Measurements from ENCODE around the gene NAA20.

DNA sequence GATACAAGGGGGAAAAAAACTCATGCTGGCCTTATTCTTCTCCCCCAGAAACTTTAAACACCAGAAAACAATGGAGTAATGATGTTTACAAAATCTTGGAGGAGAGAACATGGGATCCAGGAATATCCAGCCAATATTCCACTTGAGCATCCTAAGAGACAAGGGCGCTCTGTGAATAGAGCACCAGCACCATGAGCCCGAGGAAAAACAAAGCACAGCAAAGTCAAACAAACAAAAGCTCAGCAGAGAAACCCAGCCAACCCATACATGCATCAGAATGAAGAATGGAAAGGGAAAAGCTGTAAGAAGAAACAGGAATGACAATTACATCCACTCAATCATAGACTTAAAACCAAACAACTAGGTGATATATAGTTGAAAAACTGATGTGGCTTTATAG lies 4.6 kb upstream of the NAA20 start:
- TF ChIP-seq SRF (IDR thresholded peaks at IDR 0.05; ENCODE audit: low read depth, low read length): no peak
- no peak for TF ChIP-seq TAF1 (CRISPR knock-in tag; IDR thresholded peaks at IDR 0.05)
- TF ChIP-seq, protein P1, sequence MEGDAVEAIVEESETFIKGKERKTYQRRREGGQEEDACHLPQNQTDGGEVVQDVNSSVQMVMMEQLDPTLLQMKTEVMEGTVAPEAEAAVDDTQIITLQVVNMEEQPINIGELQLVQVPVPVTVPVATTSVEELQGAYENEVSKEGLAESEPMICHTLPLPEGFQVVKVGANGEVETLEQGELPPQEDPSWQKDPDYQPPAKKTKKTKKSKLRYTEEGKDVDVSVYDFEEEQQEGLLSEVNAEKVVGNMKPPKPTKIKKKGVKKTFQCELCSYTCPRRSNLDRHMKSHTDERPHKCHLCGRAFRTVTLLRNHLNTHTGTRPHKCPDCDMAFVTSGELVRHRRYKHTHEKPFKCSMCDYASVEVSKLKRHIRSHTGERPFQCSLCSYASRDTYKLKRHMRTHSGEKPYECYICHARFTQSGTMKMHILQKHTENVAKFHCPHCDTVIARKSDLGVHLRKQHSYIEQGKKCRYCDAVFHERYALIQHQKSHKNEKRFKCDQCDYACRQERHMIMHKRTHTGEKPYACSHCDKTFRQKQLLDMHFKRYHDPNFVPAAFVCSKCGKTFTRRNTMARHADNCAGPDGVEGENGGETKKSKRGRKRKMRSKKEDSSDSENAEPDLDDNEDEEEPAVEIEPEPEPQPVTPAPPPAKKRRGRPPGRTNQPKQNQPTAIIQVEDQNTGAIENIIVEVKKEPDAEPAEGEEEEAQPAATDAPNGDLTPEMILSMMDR (CRISPR knock-in tag; IDR thresholded peaks at IDR 0.05): no peak
- no peak for TF ChIP-seq CHCHD3 (CRISPR knock-in tag; IDR thresholded peaks at IDR 0.05)
- no peak for TF ChIP-seq JUN (CRISPR knock-in tag; IDR thresholded peaks at IDR 0.05)
- TF ChIP-seq ZNF501 (CRISPR knock-in tag; IDR thresholded peaks at IDR 0.05): no peak
- TF ChIP-seq CREM (IDR thresholded peaks at IDR 0.05): no peak
- TF ChIP-seq CREM (CRISPR knock-in tag; IDR thresholded peaks at IDR 0.05): no peak
- no peak for TF ChIP-seq POLR2A (IDR thresholded peaks at IDR 0.05; ENCODE audit: insufficient read depth in 1 of 2, low read depth in 2 of 2, low read length in 2 of 2)
- TF ChIP-seq, protein P2, sequence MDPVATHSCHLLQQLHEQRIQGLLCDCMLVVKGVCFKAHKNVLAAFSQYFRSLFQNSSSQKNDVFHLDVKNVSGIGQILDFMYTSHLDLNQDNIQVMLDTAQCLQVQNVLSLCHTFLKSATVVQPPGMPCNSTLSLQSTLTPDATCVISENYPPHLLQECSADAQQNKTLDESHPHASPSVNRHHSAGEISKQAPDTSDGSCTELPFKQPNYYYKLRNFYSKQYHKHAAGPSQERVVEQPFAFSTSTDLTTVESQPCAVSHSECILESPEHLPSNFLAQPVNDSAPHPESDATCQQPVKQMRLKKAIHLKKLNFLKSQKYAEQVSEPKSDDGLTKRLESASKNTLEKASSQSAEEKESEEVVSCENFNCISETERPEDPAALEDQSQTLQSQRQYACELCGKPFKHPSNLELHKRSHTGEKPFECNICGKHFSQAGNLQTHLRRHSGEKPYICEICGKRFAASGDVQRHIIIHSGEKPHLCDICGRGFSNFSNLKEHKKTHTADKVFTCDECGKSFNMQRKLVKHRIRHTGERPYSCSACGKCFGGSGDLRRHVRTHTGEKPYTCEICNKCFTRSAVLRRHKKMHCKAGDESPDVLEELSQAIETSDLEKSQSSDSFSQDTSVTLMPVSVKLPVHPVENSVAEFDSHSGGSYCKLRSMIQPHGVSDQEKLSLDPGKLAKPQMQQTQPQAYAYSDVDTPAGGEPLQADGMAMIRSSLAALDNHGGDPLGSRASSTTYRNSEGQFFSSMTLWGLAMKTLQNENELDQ (CRISPR knock-in tag; IDR thresholded peaks at IDR 0.05; ENCODE audit: borderline replicate concordance): no peak
- TF ChIP-seq KDM1A (CRISPR knock-in tag; IDR thresholded peaks at IDR 0.05): no peak
- TF ChIP-seq ZNF274 (CRISPR knock-in tag; IDR thresholded peaks at IDR 0.05): no peak
- no peak for TF ChIP-seq ZNF337 (CRISPR knock-in tag; IDR thresholded peaks at IDR 0.05; ENCODE audit: borderline replicate concordance, low read depth)
- TF ChIP-seq ZFP41 (CRISPR knock-in tag; IDR thresholded peaks at IDR 0.05; ENCODE audit: borderline replicate concordance): no peak
- no peak for TF ChIP-seq SKI (IDR thresholded peaks at IDR 0.05; ENCODE audit: partially characterized antibody)
